Sciatic nerve (tissue), 2 donors: Measurements from ENCODE around the gene GPR15LG. TPM values are rescaled to one million over a fixed set of nuclear protein-coding genes. Genes with fewer than 3 reads are reported as not detected.
"Not testable (repeated sequence)": the region's sequence is repeated elsewhere in the genome, so short reads cannot be mapped to it uniquely, and the experiment has no call there.

Source experiments
- ATAC-seq: fragments of 200-7000 bp; cut with Tn5 transposase; one replicate; pipeline ENCODE4 v1.9.1; 2020; ENCODE audit warnings: mild to moderate bottlenecking, moderate library complexity
- DNase-seq: peaks from one replicate; pipeline ENCODE4 v3.0.0-alpha.2; 2020; ENCODE audit warnings: low spot score
- intact Hi-C: fragments of 100-400 bp; cut with DNase I; formaldehyde crosslinking; loops from one replicate; pipeline ENCODE4 v1.14.2; 2022
- total RNA-seq: library from RNA; stranded (reverse); fragmentation: NEBNext Ultra II Directional; extraction: Animal tissue kit (Norgen Biotek cat#: 25700); gene quantifications from one replicate; pipeline ENCODE4 v1.2.1, GENCODE V29; 2021
- donor health status: DM: no; HTN: no; CAD: no.
- donor health status: DM: no; HTN: no; CAD: no.

Gene GPR15LG
- total RNA-seq, 1 donor from 2014 or later, result not detected

DNA sequence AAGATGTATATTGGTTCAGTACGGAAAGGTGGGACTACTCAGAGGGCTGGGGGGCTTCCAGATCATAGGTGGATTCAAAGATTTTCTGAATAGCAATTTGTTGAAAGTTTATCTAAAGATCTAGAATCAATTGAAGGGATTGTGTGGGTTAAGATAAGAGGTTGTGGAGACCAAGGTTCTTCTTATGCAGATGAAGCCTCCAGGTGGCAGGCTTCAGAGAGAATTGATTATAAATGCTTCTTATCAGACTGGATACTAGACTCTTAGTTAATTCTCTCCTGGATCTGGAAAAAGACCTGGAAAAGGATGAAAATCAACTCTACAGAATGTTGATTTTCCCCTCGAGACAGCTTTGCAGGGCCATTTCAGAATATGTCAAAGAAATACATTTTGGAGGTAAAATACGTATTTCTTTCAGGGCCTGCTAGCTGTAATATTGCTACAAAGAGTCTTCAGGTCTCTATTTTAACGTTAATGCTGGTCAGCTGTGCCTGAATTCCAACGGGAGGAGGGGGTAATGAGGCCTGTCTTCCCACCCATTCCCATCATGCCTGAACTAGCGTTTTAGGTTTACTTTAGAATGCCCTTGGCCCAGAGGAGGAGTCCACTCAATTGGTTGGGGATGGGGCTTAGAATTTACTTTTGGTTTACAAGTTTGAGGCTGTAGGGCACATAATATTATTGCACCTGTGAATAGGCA is 12.8 kb upstream of the GPR15LG start:
- DNase-seq (no peak), ATAC-seq (no peak)
- intact Hi-C loops, result no loop called here

DNA sequence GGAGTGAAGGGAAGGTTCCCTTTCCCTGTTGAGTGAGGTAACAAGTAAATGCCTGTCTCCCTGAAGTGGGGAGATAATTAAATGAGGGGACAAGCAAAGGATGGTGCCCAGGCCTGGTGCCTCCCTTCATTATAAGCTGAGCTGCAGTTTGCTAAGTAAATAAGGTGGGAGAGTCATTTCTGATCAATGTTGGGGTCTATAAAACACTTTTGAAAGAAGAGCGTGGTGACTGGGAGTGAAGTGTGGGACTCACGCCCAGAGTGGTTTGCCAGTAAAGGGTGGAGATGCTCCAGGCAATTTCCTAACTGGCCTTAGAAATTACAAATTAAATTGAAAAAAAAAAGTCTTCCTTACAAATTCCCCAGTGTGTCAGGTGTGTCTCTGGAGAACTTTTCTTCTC is 9.6 kb upstream of the GPR15LG start:
- DNase-seq (no peak), ATAC-seq (no peak)
- intact Hi-C loops, result no loop called here

DNA sequence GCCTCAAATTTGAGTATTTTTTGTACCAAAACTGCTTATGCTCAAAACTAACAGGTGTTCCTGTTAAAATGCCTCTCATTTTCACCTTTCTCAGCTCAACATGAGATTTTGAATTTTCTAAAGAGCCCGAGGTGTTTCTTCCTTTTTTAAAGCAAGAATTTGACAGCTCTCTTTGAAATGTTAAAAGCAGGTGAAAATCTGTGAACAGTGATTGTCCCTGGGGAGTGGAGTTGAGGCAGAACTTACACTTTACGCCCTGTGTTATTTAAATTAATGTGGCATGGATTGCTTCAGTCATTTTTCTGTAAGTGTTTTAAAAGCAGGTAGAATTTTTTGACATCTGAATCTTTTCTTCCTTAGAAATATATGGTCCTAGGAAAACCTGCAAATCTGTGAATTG is 9.2 kb upstream of the GPR15LG start:
- intact Hi-C loops, result no loop called here
- ATAC-seq (no peak), DNase-seq (no peak)

DNA sequence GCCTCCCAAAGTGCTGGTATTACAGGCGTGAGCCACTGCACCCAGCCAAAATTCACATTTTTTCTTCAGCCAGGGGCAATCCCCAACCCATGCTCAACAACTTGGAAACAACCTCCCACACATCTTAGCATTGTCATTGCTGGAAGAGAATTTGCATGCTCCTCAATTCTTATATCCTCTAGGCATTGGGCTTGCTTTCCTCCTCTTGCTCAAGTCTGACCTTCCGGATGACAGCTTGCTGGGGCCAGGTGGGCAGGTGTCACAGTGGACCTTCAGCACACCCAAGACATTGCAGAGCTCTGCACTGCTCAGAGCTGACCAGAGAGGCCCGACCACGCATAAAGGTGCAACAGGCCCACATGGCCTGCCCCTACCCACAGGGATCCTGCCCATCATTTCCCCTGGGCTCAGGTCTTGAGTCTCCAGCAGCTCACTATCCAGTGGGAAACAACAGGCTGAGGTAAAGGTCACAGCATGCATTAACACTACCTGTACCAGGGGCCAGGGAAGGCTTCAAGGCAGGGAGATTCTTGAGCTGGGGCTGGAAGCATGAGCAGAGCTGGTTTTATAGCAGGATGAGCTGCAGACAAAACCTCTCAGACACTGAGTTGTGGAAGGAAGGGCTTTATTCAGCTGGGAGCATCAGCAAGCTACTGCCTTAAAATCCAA is 6.8 kb upstream of the GPR15LG start:
- no peak for ATAC-seq
- DNase-seq, result no peak
- intact Hi-C loops, result no loop called here

DNA sequence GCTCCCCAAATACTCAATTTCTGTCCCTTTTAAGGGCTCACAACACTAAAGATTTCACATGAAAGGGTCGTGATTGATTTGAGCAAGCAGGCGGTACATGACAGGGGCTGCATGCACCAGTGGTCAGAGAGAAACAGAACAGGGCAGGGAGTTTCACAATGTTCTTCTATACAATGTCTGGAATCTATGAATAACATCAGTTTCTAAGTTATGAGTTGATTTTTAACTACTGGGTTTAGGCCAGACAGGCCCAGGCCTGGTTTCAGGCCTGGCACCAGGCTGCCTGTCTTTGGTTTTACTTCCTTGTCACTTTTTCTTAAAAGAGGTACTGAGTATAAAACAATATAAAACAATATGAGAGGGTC is 6.3 kb upstream of the GPR15LG start:
- ATAC-seq, DNase-seq, intact Hi-C loops: not testable (repeated sequence)

DNA sequence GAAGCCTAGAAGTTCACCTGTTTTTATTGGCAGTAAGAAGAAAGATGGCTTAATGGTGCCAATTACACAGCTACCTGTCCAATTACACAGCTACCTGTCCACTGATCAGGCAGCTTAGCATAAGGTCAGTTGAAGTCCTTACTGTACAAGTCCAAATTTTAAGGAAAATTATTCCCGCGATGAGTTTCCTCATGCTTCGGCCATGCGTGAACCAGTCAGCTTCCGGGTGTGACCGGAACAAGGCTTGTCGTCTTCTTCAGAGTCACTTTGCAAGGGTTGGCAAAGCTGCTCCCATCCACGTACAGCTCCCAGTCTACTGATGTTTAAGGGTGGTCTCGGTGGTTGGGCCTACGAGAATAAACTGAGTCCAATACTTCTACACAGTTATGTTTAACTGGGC is 5.2 kb upstream of the GPR15LG start:
- intact Hi-C loops, DNase-seq, ATAC-seq: not testable (repeated sequence)

DNA sequence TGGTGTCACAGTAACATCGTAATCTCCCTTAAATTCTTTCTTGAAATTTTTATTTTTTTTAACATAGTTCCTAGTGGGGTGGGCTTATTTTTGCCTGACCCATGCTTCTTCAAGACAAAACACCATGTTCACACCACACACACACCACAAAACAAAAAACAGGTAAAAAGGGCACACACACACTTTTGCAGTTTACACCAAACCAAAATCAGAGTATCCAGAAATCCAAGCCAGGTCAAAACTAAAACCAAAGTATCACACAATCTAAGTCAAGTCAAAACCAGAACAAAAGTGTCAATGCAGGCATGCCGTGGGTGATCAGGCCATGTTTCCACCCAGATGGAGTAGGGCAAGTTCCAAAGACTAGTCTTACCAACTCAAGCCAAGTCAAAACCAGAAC is 2.4 kb upstream of the GPR15LG start:
- intact Hi-C loops, DNase-seq, ATAC-seq: not testable (repeated sequence)

DNA sequence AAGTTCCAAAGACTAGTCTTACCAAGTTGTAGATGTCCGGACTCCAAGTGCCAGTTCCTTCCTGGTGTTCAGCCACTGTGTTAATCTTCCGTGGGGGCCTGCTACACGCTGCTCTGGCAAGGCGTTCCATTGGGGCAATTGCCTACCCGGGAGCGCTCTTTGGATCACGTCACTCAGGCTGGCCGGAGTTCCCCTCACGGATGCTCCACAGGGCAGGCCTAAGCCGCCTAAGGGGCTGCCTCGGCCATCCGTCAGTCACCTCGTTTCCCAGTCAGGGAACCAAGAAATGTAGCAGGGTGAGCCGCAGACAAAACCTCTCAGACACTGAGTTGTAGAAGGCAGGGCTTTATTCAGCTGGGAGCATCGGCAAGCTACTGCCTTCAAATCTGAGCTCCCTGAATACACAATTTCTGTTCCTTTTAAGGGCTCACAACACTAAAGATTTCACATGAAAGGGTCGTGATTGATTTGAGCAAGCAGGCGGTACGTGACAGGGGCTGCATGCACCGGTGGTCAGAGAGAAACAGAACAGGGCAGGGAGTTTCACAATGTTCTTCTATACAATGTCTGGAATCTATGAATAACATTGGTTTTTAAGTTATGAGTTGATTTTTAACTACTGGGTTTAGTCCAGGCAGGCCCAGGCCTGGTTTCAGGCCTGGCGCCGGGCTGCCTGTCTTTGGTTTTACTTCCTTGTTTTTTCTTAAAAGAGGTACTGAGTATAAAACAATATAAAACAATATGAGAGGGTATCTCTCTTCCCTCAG is 1.7 kb upstream of the GPR15LG start:
- intact Hi-C loops, DNase-seq, ATAC-seq: not testable (repeated sequence)

DNA sequence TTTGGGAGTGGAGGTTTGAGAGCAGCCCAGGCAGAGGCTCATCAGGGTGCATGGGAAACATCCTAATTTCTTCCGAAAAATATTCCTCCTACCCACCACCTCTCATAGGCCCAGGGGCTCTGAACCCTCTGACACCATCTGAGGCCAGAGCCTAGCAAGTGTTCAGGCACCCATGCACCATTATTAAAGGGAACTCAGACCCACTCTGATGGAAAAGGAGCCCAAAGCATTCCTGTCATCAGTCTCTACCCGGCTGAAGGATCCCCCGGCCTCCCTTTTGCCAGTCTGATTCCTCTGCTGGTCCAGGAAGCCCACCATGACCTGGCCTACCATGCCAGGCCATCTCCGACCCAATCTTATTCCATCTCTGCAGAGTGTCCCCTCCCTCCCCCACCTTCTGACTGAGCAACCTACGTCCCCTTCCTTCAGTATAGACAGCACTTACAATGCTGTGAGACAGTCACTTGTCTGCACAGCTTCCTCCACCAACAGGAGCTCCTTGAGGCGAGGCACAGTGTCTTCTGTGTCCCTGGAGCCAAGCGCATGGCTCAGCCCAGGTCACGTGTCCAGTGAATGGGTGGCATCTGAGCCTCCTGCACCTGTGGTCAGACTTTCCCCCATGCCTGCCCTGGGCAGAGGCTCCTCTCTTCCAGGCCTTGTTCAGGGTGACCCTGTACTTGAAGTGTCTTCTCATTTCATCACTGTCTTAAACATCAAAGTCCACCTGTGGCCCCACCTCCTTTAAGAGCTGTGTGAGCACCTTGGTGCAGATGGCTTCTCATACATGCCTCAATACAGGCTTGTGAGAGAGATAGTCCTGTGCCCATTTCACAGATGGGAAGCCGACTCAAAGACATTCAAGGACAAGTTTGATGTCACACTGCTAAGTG is 889 bp upstream of the GPR15LG start:
- intact Hi-C loops, result no loop called here
- no peak for DNase-seq
- no peak for ATAC-seq

DNA sequence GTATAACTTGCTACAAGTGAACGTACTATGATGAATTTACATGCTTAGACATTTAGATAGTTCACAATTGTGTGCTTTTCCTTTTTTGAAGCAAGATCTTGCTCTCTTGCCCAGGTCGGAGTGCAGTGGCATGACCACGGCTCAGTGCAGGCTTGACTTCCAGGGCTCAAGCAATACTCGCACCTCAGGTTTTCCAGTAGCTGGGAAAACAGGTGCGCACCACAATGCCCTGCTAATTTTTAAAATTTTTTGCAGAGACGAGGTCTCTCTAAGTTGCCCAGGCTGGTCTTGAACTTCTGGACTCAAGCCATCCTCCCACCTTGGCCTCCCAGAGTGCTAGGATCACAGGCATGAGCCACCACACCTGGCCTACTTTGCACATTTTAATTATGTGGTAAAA is 1.8 kb downstream of the GPR15LG start:
- intact Hi-C loops, result no loop called here
- ATAC-seq, result no peak
- no peak for DNase-seq

DNA sequence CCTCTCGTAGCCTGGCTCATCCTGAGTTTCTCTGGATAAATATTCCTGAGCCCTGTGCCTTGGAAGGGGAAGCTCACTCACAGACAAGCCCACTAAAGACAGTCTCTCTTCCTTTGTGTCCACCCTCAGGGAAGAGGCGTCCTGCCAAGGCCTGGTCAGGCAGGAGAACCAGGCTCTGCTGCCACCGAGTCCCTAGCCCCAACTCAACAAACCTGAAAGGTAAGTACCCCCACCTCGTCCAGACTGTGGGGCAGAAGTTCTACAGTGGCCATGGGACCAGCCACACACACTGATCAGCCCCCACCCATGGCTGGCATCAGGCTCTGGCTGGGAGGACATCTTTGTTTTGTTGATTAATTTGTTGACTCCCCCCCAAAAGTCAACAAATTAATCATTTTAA is 2.8 kb downstream of the GPR15LG start:
- intact Hi-C loops, result no loop called here
- no peak for ATAC-seq
- no peak for DNase-seq

DNA sequence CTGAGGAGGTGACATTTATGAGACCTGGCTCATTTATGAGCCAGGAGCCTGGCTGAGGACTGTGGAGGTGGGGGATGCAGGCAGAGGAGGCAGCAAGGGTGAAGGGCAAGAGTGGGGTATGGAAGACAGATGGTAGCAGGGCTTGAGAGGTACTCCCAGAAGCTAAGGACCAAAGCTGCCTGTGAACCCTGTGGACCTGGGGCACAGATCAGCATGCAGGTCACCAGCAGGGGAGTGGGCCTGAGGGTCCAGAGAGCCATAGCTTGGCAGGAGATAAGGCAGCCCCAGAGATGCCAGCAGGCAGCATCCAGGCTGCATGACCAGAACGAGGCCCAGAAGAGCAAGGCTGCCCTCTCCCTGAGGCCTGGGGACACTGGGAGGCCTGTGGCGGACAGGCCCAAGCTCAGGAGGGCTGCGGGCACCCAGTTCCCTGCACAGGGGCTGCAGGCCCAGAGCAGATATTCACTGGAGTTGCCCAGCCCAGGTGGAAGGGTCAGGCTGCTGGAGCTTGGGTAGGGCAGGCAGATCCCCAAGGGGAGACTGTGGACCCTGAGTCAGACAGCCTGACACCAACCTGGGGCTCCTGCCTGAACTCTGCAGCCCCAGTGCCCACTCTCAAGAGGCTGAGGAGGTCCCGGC is 3.4 kb downstream of the GPR15LG start:
- no peak for DNase-seq
- intact Hi-C loops, result no loop called here
- ATAC-seq, result peak; percentile 34

DNA sequence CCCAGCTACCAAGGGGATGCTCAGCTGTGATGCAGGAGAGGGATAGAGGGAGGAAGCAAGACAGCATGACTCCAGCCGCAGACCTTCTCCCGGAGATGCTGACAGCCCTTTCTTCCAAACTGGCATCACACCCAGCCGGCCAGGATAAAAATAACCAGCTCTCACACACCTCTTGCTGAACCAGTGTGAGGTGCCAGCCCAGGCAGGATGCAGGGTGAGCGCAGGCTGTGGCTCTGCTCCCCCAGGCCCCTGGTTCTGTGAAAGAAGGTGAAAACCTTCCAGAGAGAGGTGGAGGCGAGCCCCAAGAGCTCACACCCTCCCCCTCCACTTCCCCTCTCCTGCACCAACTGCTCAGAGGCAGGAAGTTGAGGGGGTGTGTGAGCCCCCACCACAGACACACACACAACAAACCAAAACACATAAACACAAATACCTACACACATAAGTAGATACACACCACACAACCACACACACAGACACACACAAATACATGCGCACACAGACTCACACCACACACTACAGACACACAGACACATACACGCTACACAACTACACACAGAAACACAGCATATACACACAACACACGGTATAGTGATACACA is 4.0 kb downstream of the GPR15LG start:
- ATAC-seq, result peak; percentile 51
- intact Hi-C loops, result no loop called here
- DNase-seq, result no peak

DNA sequence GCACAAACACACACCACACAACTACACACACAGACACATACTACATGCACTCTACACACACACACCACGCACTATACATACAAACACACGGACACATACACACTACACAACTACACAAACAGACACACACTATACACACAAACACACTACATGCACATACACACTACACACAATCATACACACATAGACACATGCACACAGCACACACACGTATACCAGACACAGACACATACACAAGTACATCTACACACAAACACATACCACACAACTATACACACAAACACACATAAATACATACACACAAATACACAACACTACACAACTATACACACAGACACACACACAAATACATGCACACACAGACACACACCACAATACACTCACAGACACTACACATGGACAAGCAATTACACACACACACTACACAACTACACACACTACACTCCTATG is 4.6 kb downstream of the GPR15LG start:
- intact Hi-C loops, result no loop called here
- DNase-seq, result no peak
- ATAC-seq, result no peak

DNA sequence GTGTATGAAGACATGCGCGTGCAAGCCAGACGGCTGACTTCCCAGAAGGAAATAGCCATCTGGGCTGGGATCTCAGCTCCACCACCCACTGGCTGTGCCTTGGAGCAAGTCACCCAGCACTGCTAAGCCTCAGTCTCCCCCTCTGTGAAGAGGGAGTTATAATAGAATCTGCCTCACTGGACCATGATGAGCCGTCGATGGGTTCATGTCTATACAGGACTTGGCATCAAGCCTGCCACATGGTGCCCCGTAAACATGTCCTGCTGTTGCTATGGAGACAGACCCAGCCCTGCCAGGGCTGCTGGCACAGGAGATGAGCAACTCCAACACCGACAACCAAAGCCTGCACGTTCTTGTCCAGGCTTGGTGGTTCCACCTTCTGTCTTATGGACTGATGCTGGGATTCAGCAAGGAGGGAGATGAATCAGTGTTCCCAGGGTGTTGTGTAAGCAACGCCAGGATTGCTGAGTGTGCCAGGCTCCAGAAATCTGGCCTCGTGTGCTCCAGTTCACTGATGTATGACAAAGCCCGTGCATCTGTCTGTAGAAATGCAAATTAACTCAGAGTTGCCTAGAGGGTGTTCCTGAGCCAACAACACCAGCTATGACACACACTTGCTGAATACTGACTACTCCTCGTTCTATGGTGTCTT is 5.6 kb downstream of the GPR15LG start:
- intact Hi-C loops, result no loop called here
- ATAC-seq (no peak), DNase-seq (peak; percentile 17)

DNA sequence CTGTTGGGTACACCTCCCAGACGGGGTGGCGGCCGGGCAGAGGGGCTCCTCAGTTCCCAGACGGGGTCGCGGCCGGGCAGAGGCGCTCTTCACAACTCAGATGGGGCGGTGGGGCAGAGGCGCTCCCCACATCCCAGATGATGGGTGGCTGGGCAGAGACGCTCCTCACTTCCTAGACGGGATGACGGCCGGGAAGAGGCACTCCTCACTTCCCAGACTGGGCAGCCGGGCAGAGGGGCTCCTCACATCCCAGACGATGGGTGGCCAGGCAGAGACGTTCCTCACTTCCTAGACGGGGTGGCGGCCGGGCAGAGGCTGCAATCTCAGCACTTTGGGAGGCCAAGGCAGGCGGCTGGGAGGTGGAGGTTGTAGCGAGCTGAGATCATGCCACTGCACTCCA is 6.8 kb downstream of the GPR15LG start:
- intact Hi-C loops, ATAC-seq: not testable (repeated sequence)
- peak; percentile 42 for DNase-seq

DNA sequence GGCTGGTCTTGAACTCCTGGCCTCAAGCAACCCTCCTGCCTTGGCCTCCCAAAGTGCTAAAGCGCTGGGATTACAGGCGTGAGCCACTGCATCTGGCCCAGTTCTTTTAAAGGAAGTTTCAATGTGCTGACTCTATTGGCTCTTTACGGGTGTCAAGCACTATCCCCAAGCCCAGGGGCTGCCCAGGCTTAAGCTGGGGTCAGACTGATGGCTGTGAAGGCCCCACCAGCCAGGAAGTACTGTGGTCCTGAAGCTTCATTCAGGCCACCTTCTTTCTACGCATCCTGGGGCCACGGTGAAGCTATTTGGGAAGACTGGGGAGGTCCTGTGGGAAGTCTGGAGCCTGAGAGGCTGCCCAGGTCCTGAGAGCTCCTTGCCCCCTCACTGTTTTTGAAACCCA is 8.0 kb downstream of the GPR15LG start:
- ATAC-seq (no peak), DNase-seq (peak; percentile 18)
- intact Hi-C loops, result no loop called here

DNA sequence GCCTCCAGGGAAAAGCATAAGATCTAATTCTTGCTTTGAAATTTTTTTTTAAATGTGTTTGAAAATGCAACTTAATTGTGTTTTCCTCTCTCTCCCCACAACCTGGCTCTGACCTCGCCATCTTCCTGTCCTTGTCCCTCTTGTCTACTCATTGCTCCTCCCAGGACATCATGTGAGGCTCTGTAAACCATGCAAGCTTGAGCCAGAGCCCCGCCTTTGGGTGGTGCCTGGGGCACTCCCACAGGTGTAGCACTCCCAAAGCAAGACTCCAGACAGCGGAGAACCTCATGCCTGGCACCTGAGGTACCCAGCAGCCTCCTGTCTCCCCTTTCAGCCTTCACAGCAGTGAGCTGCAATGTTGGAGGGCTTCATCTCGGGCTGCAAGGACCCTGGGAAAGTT is 10.9 kb downstream of the GPR15LG start:
- intact Hi-C loops, result no loop called here
- ATAC-seq (no peak), DNase-seq (no peak)
